K562 (cell line): ENCODE results near the gene OR5B21. TPM values are rescaled to one million over a fixed set of nuclear protein-coding genes. Genes with fewer than 3 reads are reported as not detected.
A peak's percentile ranks its signal among the peaks of the same experiment; 100 is the strongest.

Experiments used
- ATAC-seq: fragments of 200-7000 bp; cut with Tn5 transposase; 3 replicates; pipeline ENCODE4 v1.9.1; 2020; ENCODE audit warnings: moderate library complexity
- BruUV-seq: library from RNA; stranded (reverse); fragments of 400-500 nt; replicated peaks from 2 replicates; lab custom pipeline; 2021; lab: Mats Ljungman, UMichigan
- CTCF ChIA-PET: fragments of 300-600 bp; formaldehyde crosslinking; extraction: SDS; loops from one replicate; lab custom pipeline; 2021; ENCODE audit warnings: low intra/inter-chr PET ratio; lab: Yijun Ruan, JAX
- POLR2A ChIA-PET: fragments of 300-600, 350-650 bp; sonication (Branson Sonifier 250); formaldehyde crosslinking; extraction: SDS; loops from one replicate; lab custom pipeline; 2021; ENCODE audit warnings: antibody characterized with exemption, inconsistent platforms; lab: Yijun Ruan, JAX
- DNase-seq, 4 experiments: peaks; one replicate each; pipeline versions ENCODE4 v3.0.0 to v3.0.0-alpha.2; 2011 to 2018; ENCODE audit warnings: low spot score in 3 of 4, mixed read lengths in 3 of 4; ENCODE audit errors: extremely low read depth in 1 of 4
- FAIRE-seq: peaks from 2 replicates; lab custom pipeline; 2011; peaks lifted over from hg19 to GRCh38; lab: Jason Lieb, UNC
- H2AFZ ChIP-seq: 2 replicates; pipeline ENCODE4 v1.6.0; 2011; ENCODE audit warnings: low read depth, low read length, control low read depth, inconsistent platforms
- H3K27ac ChIP-seq: fragments of 200-600 bp; 3 replicates; pipeline ENCODE4 v1.8.0; 2011; ENCODE audit warnings: low read depth, mild to moderate bottlenecking, control low read depth, inconsistent platforms, low read length, moderate library complexity, mixed read lengths; ENCODE audit errors: extremely low read depth
- H3K27me3 ChIP-seq, 2 experiments: fragments of 300-600 bp in 1 of 2; 2 replicates in 1 of 2; 3 replicates in 1 of 2; pipeline versions ENCODE4 v1.6.0 to v1.8.0; 2011; ENCODE audit warnings: inconsistent platforms in 2 of 2, low read length in 2 of 2, mild to moderate bottlenecking in 1 of 2, mixed read lengths in 1 of 2, moderate library complexity in 1 of 2; ENCODE audit not compliant: control insufficient read depth in 2 of 2, insufficient read depth in 2 of 2
- H3K36me3 ChIP-seq: fragments of 300-600 bp; 3 replicates; pipeline ENCODE4 v1.8.0; 2011; ENCODE audit warnings: mild to moderate bottlenecking, low read length, inconsistent platforms; ENCODE audit not compliant: control insufficient read depth, insufficient read depth
- H3K4me1 ChIP-seq, 2 experiments: fragments of 200-600 bp in 1 of 2; replicated peaks in 1 of 2; 2 replicates in 1 of 2; 3 replicates in 1 of 2; pipeline versions ENCODE4 v1.5.1 to v1.8.0; 2011; ENCODE audit warnings: inconsistent platforms in 2 of 2, low read length in 2 of 2, mild to moderate bottlenecking in 1 of 2, mixed read lengths in 1 of 2, moderate library complexity in 1 of 2; ENCODE audit not compliant: control insufficient read depth in 2 of 2, insufficient read depth in 2 of 2
- H3K4me2 ChIP-seq: 2 replicates; pipeline ENCODE4 v1.6.1; 2011; ENCODE audit warnings: low read length, control low read depth, inconsistent platforms, mixed read lengths; ENCODE audit not compliant: insufficient read depth
- H3K4me3 ChIP-seq: fragments of 200-600 bp; sonication (generic), shearing (Covaris generic); 2 replicates; pipeline ENCODE4 v1.5.1; 2016; ENCODE audit warnings: control low read depth, inconsistent platforms
- H3K79me2 ChIP-seq: fragments of 200-600 bp; 3 replicates; pipeline ENCODE4 v1.8.0; 2011; ENCODE audit warnings: low read length, inconsistent platforms; ENCODE audit not compliant: control insufficient read depth, insufficient read depth
- H3K9ac ChIP-seq, 2 experiments: 2 replicates each; pipeline versions ENCODE4 v1.6.0 to v1.6.1; 2011; ENCODE audit warnings: low read depth in 2 of 2, low read length in 2 of 2, control low read depth in 1 of 2, inconsistent platforms in 1 of 2, mild to moderate bottlenecking in 1 of 2, mixed read lengths in 1 of 2; ENCODE audit not compliant: insufficient read depth in 1 of 2
- H3K9me1 ChIP-seq: one replicate; pipeline ENCODE4 v1.6.0; 2011; ENCODE audit warnings: inconsistent platforms, mild to moderate bottlenecking, low read length, moderate library complexity; ENCODE audit not compliant: control insufficient read depth, insufficient read depth
- H3K9me3 ChIP-seq: replicated peaks from 2 replicates; pipeline ENCODE4 v1.5.1; 2011; ENCODE audit warnings: low read depth, low read length, inconsistent platforms; ENCODE audit not compliant: control insufficient read depth, insufficient read depth
- H4K20me1 ChIP-seq: replicated peaks from 2 replicates; pipeline ENCODE4 v1.6.1; 2011; ENCODE audit warnings: low read length, inconsistent platforms, mixed read lengths; ENCODE audit not compliant: control insufficient read depth, insufficient read depth
- CEBPB ChIP-seq: fragments of 450-650 bp; IDR thresholded peaks from 2 replicates; pipeline ENCODE4 v1.6.1; 2016; ENCODE audit warnings: missing genetic modification characterization, missing compliant biosample characterization
- CEBPG ChIP-seq, 3 experiments: fragments of 200-800 bp in 1 of 3; sonication (Bioruptor generic) in 1 of 3; sonication (generic) in 1 of 3; formaldehyde crosslinking in 1 of 3; IDR thresholded peaks in 2 of 3; conservative IDR thresholded peaks in 1 of 3; 2 replicates each; pipeline versions ENCODE4 v1.6.1 to v1.8.0; 2016 to 2022; ENCODE audit warnings: missing compliant biosample characterization in 2 of 3, missing genetic modification characterization in 2 of 3, mild to moderate bottlenecking in 1 of 3, missing genetic modification reagents in 1 of 3
- TAF15 ChIP-seq: fragments of 200-400 bp; formaldehyde crosslinking; IDR thresholded peaks from 2 replicates; pipeline ENCODE4 v1.6.1; 2017; ENCODE audit warnings: mild to moderate bottlenecking, low read depth, low read length, moderate library complexity
- ZNF583 ChIP-seq: fragments of 250-450 bp; sonication (Bioruptor Pico); IDR thresholded peaks from 2 replicates; pipeline ENCODE4 v1.4.0; 2020
- WGBS: fragments of 100-300 bp; shearing (Covaris generic); methylation state at CpG from one replicate; pipeline ENCODE4 v1.1.6; 2016; ENCODE audit warnings: low coverage, mixed read lengths; ENCODE audit not compliant: insufficient coverage; ENCODE audit errors: missing lambda C conversion rate; 5-methylcytosine and 5-hydroxymethylcytosine counted together
- in situ Hi-C: fragments of 300-500 bp; cut with MboI; formaldehyde crosslinking; loops from 4 replicates; pipeline ENCODE4 v1.15.0; 2018; ENCODE audit warnings: inconsistent platforms, mixed read lengths
- intact Hi-C: fragments of 100-400 bp; cut with micrococcal nuclease; formaldehyde crosslinking; loops from 2 replicates; pipeline ENCODE4 v1.14.2; 2022
- polyA plus RNA-seq, 8 experiments: library from polyadenylated mRNA; depleted of rRNA in 4 of 8; stranded (reverse) in 5 of 8; unstranded in 3 of 8; fragments of >200 nt; fragmentation: Nextera tagmentation in 2 of 8; fragmentation: Illumina TruSeq in 1 of 8; extraction: Ambion mirVana in 2 of 8; extraction: Trizol in 1 of 8; gene quantifications; 2 replicates each; pipeline versions ENCODE4 v1.2.1 to v1.2.3, GENCODE V29; 2011 to 2014; ENCODE audit warnings: inconsistent platforms in 1 of 8, missing spikeins in 1 of 8
- total RNA-seq, 7 experiments: library from RNA; depleted of rRNA in 6 of 7; stranded (reverse); fragments of >200 nt in 6 of 7; fragmentation: Illumina TruSeq in 2 of 7; extraction: Trizol in 2 of 7; gene quantifications; 2 replicates each; pipeline versions ENCODE4 v1.2.1 to v1.2.3, GENCODE V29; 2011 to 2021; ENCODE audit warnings: low replicate concordance in 1 of 7

Gene OR5B21
- total and polyA plus RNA-seq, 9 of the 15 experiments (the other 6 are each of a cell fraction or from before 2014, with no cell fraction given) = not detected

DNA sequence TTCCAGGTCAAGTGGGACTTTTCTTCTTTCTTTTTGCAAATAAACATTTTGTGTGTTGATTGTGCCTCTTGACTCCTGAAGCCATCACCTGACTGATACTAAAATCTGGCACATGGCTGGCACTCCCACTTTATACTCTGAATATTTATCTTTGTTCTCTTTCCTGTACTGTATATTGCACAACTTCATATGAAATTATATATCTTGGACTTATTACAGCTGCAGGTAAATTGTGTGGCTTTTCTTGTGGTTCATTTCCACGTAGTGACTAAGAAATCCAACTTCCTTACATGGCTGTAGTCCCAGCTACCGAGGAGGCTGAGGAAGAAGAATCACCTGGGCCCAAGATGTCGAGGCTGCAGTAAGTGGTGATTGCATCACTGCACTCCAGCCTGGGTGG is 42.2 kb downstream of the OR5B21 start:
- H3K27ac ChIP-seq = no peak overlapping the region
- H2AFZ ChIP-seq = no peak overlapping the region
- in situ Hi-C loops (no loop called here), intact Hi-C loops (no loop called here)
- no peak for DNase-seq
- 3% methylated on average over 3 of the region's 3 CpGs for WGBS
- BruUV-seq = no TSS peak
- H3K9me3 ChIP-seq = no peaks in the 10 kb centered on the region
- no peaks in the 10 kb centered on the region for H3K27me3 ChIP-seq
- CTCF ChIA-PET = no interaction called here
- FAIRE-seq = no peak
- no peak overlapping the region for H3K4me2 ChIP-seq
- ATAC-seq = no peak
- no peak overlapping the region for H3K9ac ChIP-seq
- H3K79me2 ChIP-seq = no peaks in the 10 kb centered on the region
- no peak overlapping the region for H3K4me3 ChIP-seq
- no peaks in the 10 kb centered on the region for H4K20me1 ChIP-seq
- no peaks in the 10 kb centered on the region for H3K9me1 ChIP-seq
- H3K4me1 ChIP-seq = no peaks in the 10 kb centered on the region
- no peaks in the 10 kb centered on the region for H3K36me3 ChIP-seq
- POLR2A ChIA-PET = no interaction called here
- TF ChIP-seq TAF15 (no peak), ZNF583 (CRISPR knock-in tag) (no peak), CEBPB (tag) (peak; percentile 61), CEBPG (CRISPR knock-in tag; IDR thresholded peaks at IDR 0.05) (no peak), CEBPG (tag; conservative IDR thresholded peaks at IDR 0.05 in 1 of 2, IDR thresholded peaks at IDR 0.05 in 1 of 2) (peak; percentile 21 to 53; a peak in 1 of 4 replicates)

Other genes starting within 250 kb of the OR5B21 start
Only the 7 nearest of the 9 such genes appear.
- not detected in 2 replicates for gene OR5B17, start 149.0 kb downstream of the OR5B21 start, total RNA-seq (2014; rRNA removed)
- not detected in 2 replicates for gene OR5B17, start 149.0 kb downstream of the OR5B21 start, total RNA-seq (2014; rRNA removed; fragmentation: Illumina TruSeq; extraction: Trizol)
- not detected in 2 replicates for gene OR5B17, start 149.0 kb downstream of the OR5B21 start, total RNA-seq (2015; rRNA removed; fragmentation: Illumina TruSeq; extraction: Trizol)
- not detected in 2 replicates for gene OR5B17, start 149.0 kb downstream of the OR5B21 start, total RNA-seq (2021)
- not detected in 2 replicates for gene OR5B17, start 149.0 kb downstream of the OR5B21 start, polyA plus RNA-seq (2011; rRNA removed)
- not detected in 2 replicates for gene OR5B17, start 149.0 kb downstream of the OR5B21 start, polyA plus RNA-seq (2014; fragmentation: Illumina TruSeq; extraction: Trizol)
- gene OR5B17, start 149.0 kb downstream of the OR5B21 start, polyA plus RNA-seq (2014; fragmentation: Nextera tagmentation; extraction: Ambion mirVana) = not detected
- not detected in 2 replicates for gene OR5B17, start 149.0 kb downstream of the OR5B21 start, polyA plus RNA-seq (2014; rRNA removed)
- gene OR5B3, start 101.2 kb downstream of the OR5B21 start, total RNA-seq (2014; rRNA removed) = not detected in 2 replicates
- gene OR5B3, start 101.2 kb downstream of the OR5B21 start, total RNA-seq (2014; rRNA removed; fragmentation: Illumina TruSeq; extraction: Trizol) = not detected in 2 replicates
- gene OR5B3, start 101.2 kb downstream of the OR5B21 start, total RNA-seq (2015; rRNA removed; fragmentation: Illumina TruSeq; extraction: Trizol) = not detected in 2 replicates
- not detected in 2 replicates for gene OR5B3, start 101.2 kb downstream of the OR5B21 start, total RNA-seq (2021)
- not detected in 2 replicates for gene OR5B3, start 101.2 kb downstream of the OR5B21 start, polyA plus RNA-seq (2011; rRNA removed)
- gene OR5B3, start 101.2 kb downstream of the OR5B21 start, polyA plus RNA-seq (2014; fragmentation: Illumina TruSeq; extraction: Trizol) = not detected in 2 replicates
- gene OR5B3, start 101.2 kb downstream of the OR5B21 start, polyA plus RNA-seq (2014; fragmentation: Nextera tagmentation; extraction: Ambion mirVana) = not detected
- not detected in 2 replicates for gene OR5B3, start 101.2 kb downstream of the OR5B21 start, polyA plus RNA-seq (2014; rRNA removed)
- not detected in 2 replicates for gene OR5B2, start 80.0 kb downstream of the OR5B21 start, total RNA-seq (2014; rRNA removed)
- gene OR5B2, start 80.0 kb downstream of the OR5B21 start, total RNA-seq (2014; rRNA removed; fragmentation: Illumina TruSeq; extraction: Trizol) = not detected in 2 replicates
- gene OR5B2, start 80.0 kb downstream of the OR5B21 start, total RNA-seq (2015; rRNA removed; fragmentation: Illumina TruSeq; extraction: Trizol) = not detected in 2 replicates
- gene OR5B2, start 80.0 kb downstream of the OR5B21 start, total RNA-seq (2021) = not detected in 2 replicates
- gene OR5B2, start 80.0 kb downstream of the OR5B21 start, polyA plus RNA-seq (2011; rRNA removed) = not detected in 2 replicates
- not detected in 2 replicates for gene OR5B2, start 80.0 kb downstream of the OR5B21 start, polyA plus RNA-seq (2014; fragmentation: Illumina TruSeq; extraction: Trizol)
- not detected for gene OR5B2, start 80.0 kb downstream of the OR5B21 start, polyA plus RNA-seq (2014; fragmentation: Nextera tagmentation; extraction: Ambion mirVana)
- not detected in 2 replicates for gene OR5B2, start 80.0 kb downstream of the OR5B21 start, polyA plus RNA-seq (2014; rRNA removed)
- gene OR5B12, start 65.9 kb downstream of the OR5B21 start, total RNA-seq (2014; rRNA removed) = not detected in 2 replicates
- not detected in 2 replicates for gene OR5B12, start 65.9 kb downstream of the OR5B21 start, total RNA-seq (2014; rRNA removed; fragmentation: Illumina TruSeq; extraction: Trizol)
- gene OR5B12, start 65.9 kb downstream of the OR5B21 start, total RNA-seq (2015; rRNA removed; fragmentation: Illumina TruSeq; extraction: Trizol) = not detected in 2 replicates
- not detected in 2 replicates for gene OR5B12, start 65.9 kb downstream of the OR5B21 start, total RNA-seq (2021)
- not detected in 2 replicates for gene OR5B12, start 65.9 kb downstream of the OR5B21 start, polyA plus RNA-seq (2011; rRNA removed)
- gene OR5B12, start 65.9 kb downstream of the OR5B21 start, polyA plus RNA-seq (2014; fragmentation: Illumina TruSeq; extraction: Trizol) = not detected in 2 replicates
- not detected for gene OR5B12, start 65.9 kb downstream of the OR5B21 start, polyA plus RNA-seq (2014; fragmentation: Nextera tagmentation; extraction: Ambion mirVana)
- 0.20 TPM in 1 of 2 replicates, not detected in the other for gene OR5B12, start 65.9 kb downstream of the OR5B21 start, polyA plus RNA-seq (2014; rRNA removed)
- 0.73 and 0.94 TPM in 2 replicates for gene LPXN, start 67.8 kb upstream of the OR5B21 start, total RNA-seq (2014; rRNA removed)
- gene LPXN, start 67.8 kb upstream of the OR5B21 start, total RNA-seq (2014; rRNA removed; fragmentation: Illumina TruSeq; extraction: Trizol) = 1.3 and 1.7 TPM in 2 replicates
- gene LPXN, start 67.8 kb upstream of the OR5B21 start, total RNA-seq (2015; rRNA removed; fragmentation: Illumina TruSeq; extraction: Trizol) = 2.0 and 2.4 TPM in 2 replicates
- gene LPXN, start 67.8 kb upstream of the OR5B21 start, total RNA-seq (2021) = 1.7 and 1.8 TPM in 2 replicates
- gene LPXN, start 67.8 kb upstream of the OR5B21 start, polyA plus RNA-seq (2011; rRNA removed) = 2.7 and 3.1 TPM in 2 replicates
- 2.0 and 2.2 TPM in 2 replicates for gene LPXN, start 67.8 kb upstream of the OR5B21 start, polyA plus RNA-seq (2014; fragmentation: Illumina TruSeq; extraction: Trizol)
- gene LPXN, start 67.8 kb upstream of the OR5B21 start, polyA plus RNA-seq (2014; fragmentation: Nextera tagmentation; extraction: Ambion mirVana) = 1 to 10 TPM; 2.0 to 3.1 TPM
- gene LPXN, start 67.8 kb upstream of the OR5B21 start, polyA plus RNA-seq (2014; rRNA removed) = 1.1 and 2.2 TPM in 2 replicates
- 33.3 and 33.4 TPM in 2 replicates for gene ZFP91, start 71.0 kb upstream of the OR5B21 start, total RNA-seq (2014; rRNA removed)
- gene ZFP91, start 71.0 kb upstream of the OR5B21 start, total RNA-seq (2014; rRNA removed; fragmentation: Illumina TruSeq; extraction: Trizol) = 46.4 and 52.1 TPM in 2 replicates
- 54.2 and 56.7 TPM in 2 replicates for gene ZFP91, start 71.0 kb upstream of the OR5B21 start, total RNA-seq (2015; rRNA removed; fragmentation: Illumina TruSeq; extraction: Trizol)
- gene ZFP91, start 71.0 kb upstream of the OR5B21 start, total RNA-seq (2021) = 42.9 and 47.3 TPM in 2 replicates
- 25.8 and 34.0 TPM in 2 replicates for gene ZFP91, start 71.0 kb upstream of the OR5B21 start, polyA plus RNA-seq (2011; rRNA removed)
- 47.5 and 58.3 TPM in 2 replicates for gene ZFP91, start 71.0 kb upstream of the OR5B21 start, polyA plus RNA-seq (2014; fragmentation: Illumina TruSeq; extraction: Trizol)
- gene ZFP91, start 71.0 kb upstream of the OR5B21 start, polyA plus RNA-seq (2014; fragmentation: Nextera tagmentation; extraction: Ambion mirVana) = 10 to 100 TPM; 17.6 to 25.9 TPM
- gene ZFP91, start 71.0 kb upstream of the OR5B21 start, polyA plus RNA-seq (2014; rRNA removed) = 32.5 and 32.8 TPM in 2 replicates
- 1.2 and 1.7 TPM in 2 replicates for gene CNTF, start 114.6 kb upstream of the OR5B21 start, total RNA-seq (2014; rRNA removed)
- gene CNTF, start 114.6 kb upstream of the OR5B21 start, total RNA-seq (2014; rRNA removed; fragmentation: Illumina TruSeq; extraction: Trizol) = 4.3 and 4.9 TPM in 2 replicates
- gene CNTF, start 114.6 kb upstream of the OR5B21 start, total RNA-seq (2015; rRNA removed; fragmentation: Illumina TruSeq; extraction: Trizol) = 4.6 and 5.0 TPM in 2 replicates
- 3.1 and 3.2 TPM in 2 replicates for gene CNTF, start 114.6 kb upstream of the OR5B21 start, total RNA-seq (2021)
- gene CNTF, start 114.6 kb upstream of the OR5B21 start, polyA plus RNA-seq (2011; rRNA removed) = 1.6 and 1.7 TPM in 2 replicates
- gene CNTF, start 114.6 kb upstream of the OR5B21 start, polyA plus RNA-seq (2014; fragmentation: Illumina TruSeq; extraction: Trizol) = 2.2 and 2.9 TPM in 2 replicates
- under 1 TPM; 0.17 to 0.71 TPM for gene CNTF, start 114.6 kb upstream of the OR5B21 start, polyA plus RNA-seq (2014; fragmentation: Nextera tagmentation; extraction: Ambion mirVana)
- 1.2 and 2.3 TPM in 2 replicates for gene CNTF, start 114.6 kb upstream of the OR5B21 start, polyA plus RNA-seq (2014; rRNA removed)